ENCODE data around the gene PRDM4.

PRDM4 gene, protein sequence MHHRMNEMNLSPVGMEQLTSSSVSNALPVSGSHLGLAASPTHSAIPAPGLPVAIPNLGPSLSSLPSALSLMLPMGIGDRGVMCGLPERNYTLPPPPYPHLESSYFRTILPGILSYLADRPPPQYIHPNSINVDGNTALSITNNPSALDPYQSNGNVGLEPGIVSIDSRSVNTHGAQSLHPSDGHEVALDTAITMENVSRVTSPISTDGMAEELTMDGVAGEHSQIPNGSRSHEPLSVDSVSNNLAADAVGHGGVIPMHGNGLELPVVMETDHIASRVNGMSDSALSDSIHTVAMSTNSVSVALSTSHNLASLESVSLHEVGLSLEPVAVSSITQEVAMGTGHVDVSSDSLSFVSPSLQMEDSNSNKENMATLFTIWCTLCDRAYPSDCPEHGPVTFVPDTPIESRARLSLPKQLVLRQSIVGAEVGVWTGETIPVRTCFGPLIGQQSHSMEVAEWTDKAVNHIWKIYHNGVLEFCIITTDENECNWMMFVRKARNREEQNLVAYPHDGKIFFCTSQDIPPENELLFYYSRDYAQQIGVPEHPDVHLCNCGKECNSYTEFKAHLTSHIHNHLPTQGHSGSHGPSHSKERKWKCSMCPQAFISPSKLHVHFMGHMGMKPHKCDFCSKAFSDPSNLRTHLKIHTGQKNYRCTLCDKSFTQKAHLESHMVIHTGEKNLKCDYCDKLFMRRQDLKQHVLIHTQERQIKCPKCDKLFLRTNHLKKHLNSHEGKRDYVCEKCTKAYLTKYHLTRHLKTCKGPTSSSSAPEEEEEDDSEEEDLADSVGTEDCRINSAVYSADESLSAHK

GRCh38 chr12:107760809-107761501 is at the start of gene PRDM4:
Gene PRDM4, minus strand, starts transcription at chr12:107761137. Its CDS starts 622 bp downstream, at chr12:107760515.
- DNase-seq (ENCODE audit: low read depth, low spot score) = peak; percentile 99

DNA sequence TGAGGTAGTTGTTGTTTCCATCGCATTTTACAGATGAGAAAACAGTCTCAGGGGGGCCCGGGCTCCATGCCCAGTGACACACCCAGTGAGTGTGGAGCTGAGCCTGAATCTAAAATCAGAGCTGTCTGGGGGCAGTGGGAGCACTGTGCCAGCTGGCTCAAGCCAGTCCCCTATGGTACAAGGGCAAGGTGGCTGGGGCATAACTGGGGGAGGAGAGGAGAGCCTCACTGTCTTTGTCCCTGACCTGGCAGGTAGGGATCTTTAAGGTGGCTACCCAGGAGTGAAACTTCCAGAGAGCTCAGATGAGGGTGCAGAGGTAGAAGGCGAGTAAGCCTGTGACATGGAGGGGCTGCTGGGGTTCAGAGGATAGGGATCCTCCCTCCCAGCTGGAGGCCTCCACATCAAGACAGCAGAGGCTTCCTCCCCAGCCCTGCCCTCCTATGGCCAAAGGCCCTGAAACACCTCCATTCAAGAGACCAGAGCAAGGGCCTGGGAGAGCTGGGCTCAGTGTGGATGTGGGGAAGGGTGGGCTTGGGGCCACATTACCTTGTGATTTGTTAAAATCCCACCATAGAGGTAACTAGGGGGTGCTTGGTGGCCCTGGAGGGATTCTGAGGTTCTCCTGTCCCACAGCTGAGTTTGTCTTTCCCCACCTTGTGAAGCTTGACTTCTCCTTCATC is 46.7 kb upstream of the PRDM4 start:
- no peak for DNase-seq (ENCODE audit: low read depth, low spot score)

DNA sequence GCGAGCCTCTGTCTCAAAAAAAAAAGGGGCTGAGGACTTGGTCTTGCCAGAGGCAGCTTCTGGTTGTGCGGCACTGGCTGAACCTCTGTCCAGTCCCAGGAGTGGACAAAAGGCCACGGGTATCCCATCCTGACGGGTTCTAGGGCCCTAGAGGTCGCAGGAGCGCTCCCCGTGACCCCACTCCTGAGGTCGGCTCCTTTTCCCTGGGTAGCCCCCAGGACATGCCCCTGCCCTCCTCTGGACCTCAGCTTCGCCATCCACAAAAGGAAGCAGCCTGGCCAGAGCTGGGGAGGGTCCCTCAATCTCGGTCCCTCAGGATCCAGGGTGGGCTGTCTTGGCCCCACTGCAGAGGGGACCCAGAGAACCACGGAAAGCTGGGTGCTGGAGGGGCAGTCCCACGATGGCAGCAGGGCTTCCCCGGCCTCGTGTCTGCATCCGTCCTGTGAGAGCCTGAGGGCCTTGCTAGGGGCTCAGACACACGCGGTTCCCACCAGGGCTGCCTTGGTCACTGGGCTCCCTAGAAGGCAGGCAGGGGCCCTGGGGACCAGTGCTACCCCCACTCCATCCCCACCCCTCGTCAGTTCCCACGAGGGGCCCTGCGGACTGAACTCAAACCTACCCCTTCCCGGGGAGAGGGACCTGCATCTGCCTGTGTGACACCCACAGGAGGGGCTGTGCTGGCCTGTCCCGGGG is 44.7 kb upstream of the PRDM4 start:
- DNase-seq (ENCODE audit: low read depth, low spot score) = no peak

- DNase-seq (ENCODE audit: low read depth, low spot score) = no peak
Measured at GRCh38 chr12:107803092-107803491, 42.2 kb upstream of the PRDM4 start.

DNA sequence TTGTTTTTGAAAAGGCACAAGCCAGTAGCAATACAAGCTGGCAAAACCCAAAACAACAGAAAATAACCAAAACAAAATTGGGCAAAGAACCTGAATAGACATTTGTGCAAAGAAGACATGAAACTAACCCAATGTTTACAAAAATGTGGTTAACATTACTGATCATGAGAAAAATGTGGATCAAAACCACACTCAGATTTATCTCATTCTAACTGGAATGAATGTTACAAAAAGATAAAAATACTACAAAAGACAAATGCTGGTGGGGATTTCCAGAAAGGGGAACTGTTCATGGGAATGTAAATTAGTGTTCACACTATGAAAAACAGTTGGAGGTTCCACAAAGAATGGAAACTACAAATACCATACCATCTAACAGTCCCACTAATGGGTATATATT is 40.2 kb upstream of the PRDM4 start:
- DNase-seq (ENCODE audit: low read depth, low spot score) = peak; percentile 47

- no peak for DNase-seq (ENCODE audit: low read depth, low spot score)
Measured at GRCh38 chr12:107798580-107798979, 37.6 kb upstream of the PRDM4 start.

DNA sequence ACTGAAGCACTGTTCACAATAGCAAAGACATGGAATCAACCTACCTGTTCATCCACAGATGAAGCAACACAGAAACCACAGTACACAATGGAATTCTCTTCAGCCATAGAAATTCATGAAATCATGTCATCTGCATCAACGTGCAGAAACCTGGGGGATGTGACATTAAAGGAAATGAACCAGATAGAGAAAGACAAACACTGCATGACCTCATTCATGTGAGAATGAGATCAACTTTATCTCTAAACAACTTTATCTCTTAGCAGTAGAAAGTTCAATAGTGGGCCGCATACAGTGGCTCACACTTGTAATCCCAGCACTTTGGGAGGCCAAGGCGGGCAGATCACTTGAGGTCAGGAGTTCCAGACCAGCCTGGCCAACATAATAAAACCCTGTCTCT is 33.5 kb upstream of the PRDM4 start:
- DNase-seq (ENCODE audit: low read depth, low spot score) = no peak

- no peak for DNase-seq (ENCODE audit: low read depth, low spot score)
Measured at GRCh38 chr12:107791465-107792089, 30.6 kb upstream of the PRDM4 start.

DNA sequence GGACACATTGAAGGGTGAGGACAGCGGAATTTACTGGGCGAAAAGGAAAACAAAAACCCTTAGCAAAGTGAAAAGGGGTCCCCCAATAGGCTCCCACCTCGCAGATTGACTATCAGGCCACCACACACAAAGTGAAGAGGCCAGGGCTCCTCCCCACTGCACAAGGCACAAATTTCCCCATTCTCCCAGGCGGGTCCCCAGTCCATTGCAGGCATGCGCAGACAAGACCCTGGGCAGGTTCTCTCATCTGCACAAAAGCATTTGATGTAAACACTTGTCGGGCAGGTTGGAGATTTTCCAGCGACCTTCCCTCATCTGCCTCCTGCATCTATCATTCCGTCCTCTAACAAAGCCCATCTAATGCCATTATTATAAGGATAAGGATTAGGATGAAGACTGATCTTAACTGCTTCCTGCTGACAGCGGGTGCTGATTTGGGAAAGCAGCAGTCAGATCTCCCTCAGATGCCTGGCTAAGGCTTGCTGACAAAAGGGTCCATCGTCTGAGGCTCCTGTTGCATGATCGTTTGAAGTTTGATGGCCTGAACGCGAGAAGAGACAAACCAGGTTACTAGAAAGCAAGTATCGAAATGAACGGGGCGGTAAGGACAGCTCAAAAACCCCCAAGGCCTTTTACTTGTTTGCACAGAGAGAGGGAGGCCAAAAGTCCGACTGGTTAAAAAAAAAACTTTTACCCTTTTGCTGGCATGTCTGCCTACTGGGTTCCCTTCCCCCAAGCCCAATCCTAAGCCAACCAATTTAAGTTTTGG is 27.9 kb upstream of the PRDM4 start:
- no peak for DNase-seq (ENCODE audit: low read depth, low spot score)

DNA sequence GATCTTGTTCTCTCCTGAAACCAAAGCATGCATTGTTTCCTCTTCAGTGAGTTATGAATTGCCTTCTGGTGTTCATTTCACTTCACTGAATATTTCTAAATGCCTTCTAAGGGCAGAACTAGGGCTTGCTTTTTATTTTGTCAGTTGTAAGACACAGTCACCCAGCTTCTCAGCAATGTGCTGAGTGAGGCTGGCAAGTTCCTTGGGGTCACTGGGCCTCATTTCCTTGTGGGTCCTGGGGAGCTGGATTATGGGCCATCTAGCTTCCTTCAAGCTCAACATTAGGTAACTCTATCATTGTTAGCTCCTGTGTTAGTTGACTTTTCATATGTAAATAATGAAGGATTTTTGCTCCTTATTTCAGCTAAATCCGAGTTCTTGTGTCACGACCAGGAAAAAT is 27.3 kb upstream of the PRDM4 start:
- no peak for DNase-seq (ENCODE audit: low read depth, low spot score)

DNA sequence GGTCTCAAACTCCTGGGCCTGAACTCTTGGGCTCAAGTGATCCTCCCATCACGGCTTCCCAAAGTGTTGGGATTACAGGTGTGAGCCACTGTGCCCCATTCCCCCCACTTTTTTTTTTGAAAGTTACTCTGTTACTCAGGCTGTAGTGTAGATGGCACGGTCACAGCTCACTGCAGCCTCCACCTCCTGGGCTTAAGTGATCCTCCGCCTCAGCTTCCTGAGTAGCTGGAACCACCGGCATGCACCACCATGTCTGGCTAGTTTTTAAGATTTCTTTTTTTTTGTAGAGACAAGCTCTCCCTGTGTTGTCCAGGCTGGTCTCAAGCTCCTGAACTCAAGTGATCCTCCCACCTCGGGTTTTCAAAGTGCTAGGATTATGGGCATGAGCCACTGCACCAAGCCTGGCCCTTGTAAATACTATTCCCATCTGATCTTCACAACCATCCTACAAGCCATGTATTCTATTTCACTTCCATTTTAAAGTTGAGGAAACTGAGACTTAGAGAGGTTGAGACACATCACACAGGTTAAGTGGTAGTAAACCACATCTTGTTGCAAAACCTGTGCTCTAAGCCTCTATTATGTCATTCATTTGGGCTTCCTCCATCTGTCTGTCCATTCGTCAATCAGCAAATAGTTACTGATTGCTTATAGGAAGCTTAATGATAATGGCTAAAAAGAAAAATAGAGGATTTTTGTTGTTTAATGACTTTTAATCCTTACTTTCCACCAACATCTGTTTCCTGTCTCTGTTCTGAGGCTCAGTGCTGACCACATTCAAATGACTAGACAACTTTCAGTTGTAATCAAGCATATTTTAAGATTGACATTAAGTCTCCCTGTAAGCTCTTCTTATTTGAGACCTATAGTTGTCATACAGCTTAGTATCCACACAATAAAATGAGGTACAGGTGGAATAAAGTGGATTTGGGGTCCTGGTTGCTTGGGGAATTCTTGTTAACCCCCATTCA is 22.8 kb upstream of the PRDM4 start:
- no peak for DNase-seq (ENCODE audit: low read depth, low spot score)

GRCh38 chr12:107782067-107782466 is 21.1 kb upstream of the PRDM4 start:
- no peak for DNase-seq (ENCODE audit: low read depth, low spot score)

DNA sequence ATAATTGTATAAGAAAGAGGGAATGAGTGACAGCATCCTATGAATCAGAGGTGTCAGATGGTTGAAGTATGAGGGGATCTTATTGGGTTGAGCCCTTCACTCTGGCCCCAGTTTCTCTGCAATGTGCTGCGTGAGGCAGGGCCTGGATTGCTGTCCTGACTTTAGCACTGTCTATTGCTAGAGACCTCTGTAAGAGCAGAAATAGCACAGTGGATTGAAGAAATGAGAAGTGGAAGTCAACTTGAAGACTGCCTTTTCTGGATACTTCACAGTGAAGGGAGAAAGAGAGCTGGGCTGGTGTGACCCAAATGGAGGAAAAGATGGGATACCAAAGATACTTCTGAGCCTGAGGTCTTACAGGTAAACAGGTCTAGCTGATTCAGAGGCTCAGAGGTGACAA is 19.4 kb upstream of the PRDM4 start:
- no peak for DNase-seq (ENCODE audit: low read depth, low spot score)

DNA sequence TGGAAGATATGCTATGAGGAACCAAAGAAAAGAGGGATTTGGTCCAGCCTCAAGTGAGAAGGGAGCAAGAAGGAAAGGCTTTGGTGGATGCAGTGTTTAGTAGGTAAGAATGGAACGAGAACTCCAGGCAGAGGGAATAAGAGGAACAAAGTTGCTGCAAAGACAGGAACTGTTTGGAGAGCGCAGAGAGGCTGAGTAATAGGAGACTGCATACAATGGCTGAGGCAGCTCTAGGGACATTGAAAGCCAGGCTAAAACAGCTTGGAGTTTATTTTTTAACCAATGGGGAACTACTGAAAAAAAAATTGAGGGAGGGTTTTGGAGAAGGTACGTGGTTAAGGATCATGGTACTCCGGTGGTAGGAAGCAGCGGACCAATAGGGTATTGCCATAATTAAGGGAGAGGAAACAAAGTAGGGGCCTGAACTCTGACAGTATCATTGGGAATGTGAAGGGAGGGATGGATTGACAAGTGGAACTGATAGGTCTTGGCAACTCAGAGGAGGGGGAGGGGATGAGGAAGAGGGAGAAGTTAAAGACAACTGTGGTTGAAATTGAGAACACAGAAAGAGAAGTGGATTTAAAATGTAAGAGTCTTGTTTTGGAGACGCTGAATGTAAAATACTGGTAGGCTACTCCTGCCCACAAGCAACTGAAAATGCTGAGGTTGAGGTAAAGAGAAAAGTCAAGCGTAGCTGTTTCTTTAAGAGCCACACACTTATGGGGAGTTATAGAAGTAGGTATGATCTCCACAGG is 18.3 kb upstream of the PRDM4 start:
- no peak for DNase-seq (ENCODE audit: low read depth, low spot score)

DNA sequence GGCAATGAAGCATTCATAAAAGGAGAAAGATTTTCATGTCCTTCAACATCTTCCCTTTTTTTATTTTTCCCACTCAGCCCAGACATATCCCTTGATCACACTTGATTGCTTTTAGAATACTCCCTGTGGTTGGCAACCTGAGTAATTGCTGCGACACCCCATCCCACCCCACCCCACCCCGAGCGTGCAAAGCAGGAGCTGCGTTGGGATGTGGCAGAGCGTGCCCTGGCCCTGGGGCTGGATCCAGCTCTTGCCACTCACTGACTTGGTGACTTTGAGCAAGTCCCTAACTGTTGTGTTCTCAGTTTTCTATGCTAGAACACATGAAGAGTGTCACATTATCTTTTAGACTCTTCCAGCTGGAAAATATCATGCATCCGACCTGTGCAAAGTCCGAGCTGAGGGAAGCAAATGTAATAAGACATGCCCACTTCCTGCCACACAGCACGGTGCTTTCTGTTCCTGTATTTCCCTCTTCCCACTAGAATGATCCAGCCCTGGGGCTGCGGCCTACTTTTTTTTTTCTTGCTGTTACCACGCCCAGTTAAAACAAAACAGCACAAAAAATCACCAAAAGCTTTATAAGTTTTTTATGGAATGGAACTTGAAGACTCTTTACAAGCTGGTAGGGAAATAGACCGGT is 17.6 kb upstream of the PRDM4 start:
- no peak for DNase-seq (ENCODE audit: low read depth, low spot score)

GRCh38 chr12:107776171-107776570 is 15.2 kb upstream of the PRDM4 start:
- no peak for DNase-seq (ENCODE audit: low read depth, low spot score)

DNA sequence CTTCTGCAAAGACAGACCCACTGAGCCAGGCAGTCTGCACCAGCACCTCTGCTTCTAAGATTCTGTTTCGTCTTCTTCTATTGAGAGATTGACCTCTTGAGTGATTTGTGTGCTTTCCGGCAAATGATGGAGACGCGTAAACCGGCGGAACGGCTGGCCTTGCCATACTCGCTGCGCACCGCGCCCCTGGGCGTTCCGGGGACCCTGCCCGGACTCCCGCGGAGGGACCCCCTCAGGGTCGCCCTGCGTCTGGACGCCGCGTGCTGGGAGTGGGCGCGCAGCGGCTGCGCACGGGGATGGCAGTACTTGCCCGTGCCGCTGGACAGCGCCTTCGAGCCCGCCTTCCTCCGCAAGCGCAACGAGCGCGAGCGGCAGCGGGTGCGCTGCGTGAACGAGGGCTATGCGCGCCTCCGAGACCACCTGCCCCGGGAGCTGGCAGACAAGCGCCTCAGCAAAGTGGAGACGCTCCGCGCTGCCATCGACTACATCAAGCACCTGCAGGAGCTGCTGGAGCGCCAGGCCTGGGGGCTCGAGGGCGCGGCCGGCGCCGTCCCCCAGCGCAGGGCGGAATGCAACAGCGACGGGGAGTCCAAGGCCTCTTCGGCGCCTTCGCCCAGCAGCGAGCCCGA is 14.3 kb upstream of the PRDM4 start:
- peak; percentile 23 for DNase-seq (ENCODE audit: low read depth, low spot score)
